GM21381 (cell line): ENCODE measurements around the gene BANK1.

Experiments used
- ATAC-seq: cut with Tn5 transposase; IDR thresholded peaks from one replicate; pipeline ENCODE4 v1.9.1; 2021; ENCODE audit warnings: mild to moderate bottlenecking, moderate library complexity; ENCODE audit not compliant: unreplicated experiment

BANK1 gene

GRCh38 chr4:101818362-101818761 lies 27.8 kb downstream of the BANK1 start:
- ATAC-seq: no peak

GRCh38 chr4:101823864-101824263 lies 33.3 kb downstream of the BANK1 start:
- no peak for ATAC-seq

GRCh38 chr4:101824500-101824899 lies 34.0 kb downstream of the BANK1 start:
- no peak for ATAC-seq

DNA sequence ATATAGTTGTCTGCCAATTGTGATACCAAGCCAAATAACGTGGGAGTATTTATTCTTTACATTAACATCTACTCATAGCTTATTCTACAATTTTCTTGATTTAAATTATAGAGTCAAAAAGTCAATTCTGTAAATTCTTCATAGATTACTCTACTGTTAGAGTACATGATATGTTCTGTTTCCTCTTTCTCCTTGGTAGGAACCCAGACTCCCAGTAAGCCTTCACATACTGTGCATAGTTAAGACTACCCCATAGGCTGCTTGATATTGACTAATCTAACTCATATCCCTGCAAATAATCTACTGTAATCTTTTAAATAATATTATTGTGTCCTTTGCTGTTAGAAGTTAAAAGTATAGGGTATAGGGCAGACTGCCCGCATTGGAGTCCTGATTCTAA lies 35.4 kb downstream of the BANK1 start:
- ATAC-seq: no peak

DNA sequence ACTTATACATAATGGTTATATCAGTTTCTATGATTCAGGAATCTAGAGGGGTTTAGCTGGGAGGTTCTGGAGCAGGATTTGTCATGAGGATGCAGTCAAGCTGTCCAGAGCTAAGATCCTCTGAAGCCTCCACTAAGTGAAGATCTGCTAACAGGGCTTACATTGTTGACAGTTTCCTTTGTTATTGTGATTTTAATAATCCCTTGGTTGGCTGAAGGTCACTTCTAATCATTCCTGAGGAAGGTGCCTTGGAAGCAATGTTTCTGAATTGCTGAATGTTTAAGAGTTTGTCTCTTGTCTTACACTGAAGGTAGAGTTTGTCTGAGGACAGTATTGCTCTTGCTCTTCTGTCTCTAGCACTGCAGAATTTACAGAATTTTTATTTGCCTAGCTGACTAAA lies 41.3 kb downstream of the BANK1 start:
- no peak for ATAC-seq

DNA sequence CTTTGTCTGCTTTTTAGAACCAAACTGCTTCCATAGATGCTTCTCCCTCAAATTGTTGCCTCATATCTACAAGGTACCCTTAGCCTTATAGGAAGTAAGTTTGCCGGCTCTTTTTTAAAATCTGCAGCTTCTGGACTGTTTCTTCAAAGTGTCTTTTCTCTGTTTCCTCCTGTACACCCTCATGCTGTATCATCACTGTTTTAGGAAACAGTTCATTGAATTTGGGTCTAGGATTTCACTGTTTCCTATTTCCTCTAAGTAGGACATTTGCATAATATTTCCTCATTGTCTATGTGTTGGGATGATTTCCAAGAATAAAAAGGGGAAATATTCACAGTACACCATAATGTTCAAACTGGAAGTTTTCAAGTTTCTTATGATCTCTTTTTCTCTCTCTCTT lies 43.0 kb downstream of the BANK1 start:
- ATAC-seq: no peak

DNA sequence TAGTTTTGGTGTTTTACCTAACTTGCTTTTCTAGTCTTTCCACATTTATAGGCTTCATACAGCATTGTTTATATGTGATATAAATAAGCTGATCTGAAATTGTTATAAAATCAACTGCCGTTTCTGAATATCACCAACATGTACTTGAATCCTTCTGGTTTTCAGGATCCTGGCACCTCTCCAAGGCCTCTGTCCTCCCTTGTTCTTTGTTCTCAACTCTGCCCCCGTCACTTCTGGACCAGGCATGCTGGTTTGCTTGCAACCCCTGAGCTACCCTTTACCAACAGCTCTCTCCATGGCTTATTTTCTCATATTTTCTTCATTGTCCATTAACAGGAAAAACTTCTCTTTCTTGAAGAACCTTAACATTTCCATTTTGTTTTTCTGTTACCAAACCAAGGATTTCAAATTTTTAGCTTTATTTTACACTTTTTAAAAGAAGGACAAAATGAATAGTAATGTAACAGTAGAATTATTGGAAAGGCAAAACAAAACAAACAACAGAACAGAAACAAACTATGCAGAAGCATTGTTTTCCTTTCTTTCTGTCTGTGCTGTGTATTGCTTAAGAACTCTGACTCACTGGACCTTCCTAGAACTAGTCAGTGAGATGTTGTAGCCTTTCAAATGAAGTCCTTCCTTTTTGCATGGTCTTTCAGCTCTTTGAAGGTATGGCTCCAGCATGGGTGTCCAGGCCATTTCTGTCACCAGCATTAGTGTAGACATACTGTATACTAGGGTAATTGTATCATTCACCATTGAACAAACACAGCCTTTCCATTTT lies 44.8 kb downstream of the BANK1 start:
- ATAC-seq: no peak

GRCh38 chr4:101843054-101843453 lies 52.5 kb downstream of the BANK1 start:
- no peak for ATAC-seq

DNA sequence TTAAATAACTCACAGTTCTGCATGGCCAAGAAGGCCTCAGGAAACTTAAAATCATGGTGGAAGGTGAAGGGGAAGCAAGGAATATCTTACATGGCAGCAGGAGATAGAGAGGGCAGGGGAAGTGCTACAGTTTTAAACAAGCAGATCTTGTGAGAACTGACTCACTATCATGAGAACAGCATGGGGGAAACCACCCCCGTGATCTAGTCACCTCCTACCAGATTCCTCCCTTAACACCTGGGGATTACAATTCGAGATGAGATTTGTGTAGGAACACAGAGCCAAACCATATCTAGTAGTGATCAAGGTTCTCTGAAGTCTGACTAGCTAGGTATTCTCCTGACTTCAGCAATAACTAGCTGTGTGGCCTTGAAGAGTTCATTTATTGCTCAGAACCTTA lies 56.0 kb downstream of the BANK1 start:
- ATAC-seq: no peak

- no peak for ATAC-seq
These were observed 60.2 kb downstream of the BANK1 start for GRCh38 chr4:101850698-101851097.

DNA sequence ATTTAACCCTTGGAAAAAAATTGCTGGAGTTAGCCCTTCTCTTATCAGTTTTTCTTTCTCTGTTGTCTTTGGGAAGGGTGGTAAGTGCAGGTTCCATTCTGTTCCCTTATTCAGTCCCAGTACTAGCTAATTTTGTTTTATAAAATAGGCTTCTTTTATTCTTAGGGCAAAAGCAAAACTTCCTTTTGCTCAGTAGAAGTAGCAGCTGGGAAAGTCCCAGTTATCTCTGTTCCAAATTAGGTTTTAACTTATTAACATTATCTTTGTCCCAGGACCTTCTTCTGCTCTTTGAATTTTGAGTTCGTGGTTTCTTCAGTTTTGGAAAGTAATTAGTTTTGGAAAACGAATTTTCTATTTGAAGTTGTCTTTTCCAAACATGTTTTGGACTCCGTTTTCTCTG lies 61.1 kb downstream of the BANK1 start:
- peak; percentile 40 for ATAC-seq

- ATAC-seq: peak; percentile 66
These were observed 62.5 kb downstream of the BANK1 start for GRCh38 chr4:101853028-101853427.

DNA sequence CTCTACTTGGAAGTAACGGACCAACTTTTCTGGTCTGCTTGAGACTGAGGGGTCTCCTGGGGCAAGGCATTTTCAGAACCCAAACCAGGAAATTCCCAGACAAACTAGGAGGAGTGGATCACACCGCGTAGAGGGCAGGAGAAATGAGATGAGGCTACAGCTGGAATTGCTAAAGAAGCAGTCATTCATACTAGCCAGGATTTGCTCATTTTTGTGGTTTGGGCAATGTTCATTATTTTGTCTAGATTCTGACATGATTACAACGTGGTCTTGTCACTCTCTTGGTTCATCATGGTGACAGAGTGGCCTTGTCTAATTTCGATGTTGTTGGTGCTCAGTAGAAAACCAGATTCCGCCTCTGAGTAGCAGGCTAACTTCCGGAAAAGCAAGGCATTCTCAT lies 63.2 kb downstream of the BANK1 start:
- no peak for ATAC-seq

DNA sequence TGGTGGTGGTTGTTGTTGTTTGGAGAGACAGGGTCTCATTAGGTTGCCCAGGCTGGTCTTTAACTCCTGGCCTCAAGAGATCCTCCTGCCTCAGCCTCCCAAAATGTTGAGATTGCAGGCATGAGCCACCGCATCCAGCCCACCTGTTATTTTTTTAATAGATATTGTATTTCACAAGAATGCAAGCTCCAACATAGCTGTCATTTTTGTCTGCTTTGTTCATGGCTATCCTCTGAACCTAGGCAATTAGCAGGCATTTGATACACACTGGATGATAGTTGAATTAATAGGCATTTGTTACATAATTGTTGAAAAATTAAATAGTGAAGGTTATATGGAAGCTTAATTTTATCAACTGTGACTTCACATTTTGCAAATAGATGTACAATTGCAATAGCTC lies 64.7 kb downstream of the BANK1 start:
- no peak for ATAC-seq

- ATAC-seq: no peak
These were observed 65.6 kb downstream of the BANK1 start for GRCh38 chr4:101856149-101856548.

- no peak for ATAC-seq
These were observed 66.6 kb downstream of the BANK1 start for GRCh38 chr4:101857176-101857575.

- ATAC-seq: no peak
These were observed 68.1 kb downstream of the BANK1 start for GRCh38 chr4:101858641-101859040.

DNA sequence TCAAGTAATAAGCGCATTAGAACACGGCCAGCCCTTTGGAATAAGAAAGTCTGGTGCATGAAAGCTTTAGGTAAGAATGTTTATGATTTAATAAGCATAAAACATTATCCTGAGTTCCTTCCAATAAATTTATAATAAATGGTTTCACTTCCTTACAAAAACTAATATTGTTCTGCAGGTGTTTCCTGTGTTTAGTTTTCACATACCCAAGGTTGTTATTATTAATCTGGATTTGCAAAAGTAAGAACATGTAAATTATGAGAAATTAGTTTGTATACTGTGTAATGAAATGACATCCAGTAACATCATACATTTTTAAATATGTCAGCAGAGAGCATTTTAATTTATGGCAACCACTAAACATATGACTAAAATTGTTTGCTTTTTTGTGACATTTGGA lies 72.1 kb downstream of the BANK1 start:
- no peak for ATAC-seq

- ATAC-seq: no peak
These were observed 74.1 kb downstream of the BANK1 start for GRCh38 chr4:101864660-101865059.

DNA sequence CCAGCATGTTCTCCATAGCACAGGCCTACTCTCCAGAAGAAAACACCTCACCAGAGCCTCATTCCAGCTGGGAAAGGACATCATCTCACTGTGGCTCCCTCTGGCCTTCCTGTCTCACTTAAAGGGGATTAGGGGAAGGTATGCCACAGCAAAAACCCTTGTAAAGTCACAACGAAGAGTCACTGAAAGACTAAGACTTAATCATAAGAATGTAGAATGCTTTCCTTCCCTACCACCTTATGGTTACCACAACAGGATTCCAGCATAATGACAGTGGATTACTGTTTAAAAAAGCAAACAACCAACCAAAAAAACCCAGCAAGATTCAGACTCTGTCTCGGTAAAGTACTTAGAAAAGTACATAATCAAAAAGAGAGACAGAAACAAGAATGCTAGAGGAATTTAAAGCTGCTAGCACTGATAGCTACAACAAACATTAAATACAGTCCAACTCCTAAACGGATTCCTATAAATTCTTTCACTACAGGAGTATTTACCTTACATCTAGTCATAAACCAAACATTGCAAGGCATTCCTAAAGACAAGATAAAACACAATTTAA lies 75.1 kb downstream of the BANK1 start:
- no peak for ATAC-seq

GRCh38 chr4:101870874-101871273 lies 80.3 kb downstream of the BANK1 start:
- no peak for ATAC-seq

GRCh38 chr4:101871962-101872676 lies 81.6 kb downstream of the BANK1 start:
- ATAC-seq: no peak
